B cell (primary cell): Measurements from ENCODE around the gene LRSAM1. TPM values are rescaled to one million over a fixed set of nuclear protein-coding genes. Genes with fewer than 3 reads are reported as not detected.

Experiments used
- ATAC-seq: fragments of 200-7000 bp; cut with Tn5 transposase; one replicate; pipeline ENCODE4 v1.10.0; 2021; ENCODE audit warnings: low read depth, mild to moderate bottlenecking, moderate number of reproducible peaks, moderate library complexity
- CTCF ChIA-PET: fragments of 350-600 bp; sonication (Branson Sonifier 250); formaldehyde crosslinking; loops from one replicate; lab custom pipeline; 2021; ENCODE audit warnings: antibody characterized with exemption, inconsistent platforms; lab: Charles Lee
- POLR2A ChIA-PET: fragments of 350-600 bp; sonication (Branson Sonifier 250); formaldehyde crosslinking; loops from one replicate; lab custom pipeline; 2021; ENCODE audit warnings: antibody characterized with exemption; lab: Charles Lee
- DNase-seq: peaks from one replicate; pipeline ENCODE4 v3.0.0; 2013
- H2AFZ ChIP-seq: 2 replicates; pipeline ENCODE4 v1.6.1; 2012; ENCODE audit warnings: mild to moderate bottlenecking, low read depth, low read length; ENCODE audit not compliant: insufficient read depth, poor library complexity, severe bottlenecking
- H3K27ac ChIP-seq, 2 donors: 1 replicate in 1 of 2; 2 replicates in 1 of 2; pipeline ENCODE4 v1.5.1; 2012 to 2013; ENCODE audit warnings: low read length in 2 of 2, mild to moderate bottlenecking in 2 of 2, moderate library complexity in 1 of 2
- H3K27me3 ChIP-seq, 4 experiments: fragments of 200-600 bp in 1 of 4; sonication (generic) in 1 of 4; replicated peaks in 1 of 4; 1 replicate in 2 of 4; 2 replicates in 2 of 4; pipeline versions ENCODE4 v1.6.1 to v1.7.0; 2013 to 2016; ENCODE audit warnings: low read length in 3 of 4, mild to moderate bottlenecking in 2 of 4, mixed read lengths in 1 of 4, moderate library complexity in 1 of 4; ENCODE audit not compliant: insufficient read depth in 4 of 4, control insufficient read depth in 3 of 4; ENCODE audit errors: control extremely low read depth in 1 of 4
- H3K36me3 ChIP-seq, 2 experiments: replicated peaks in 1 of 2; 1 replicate in 1 of 2; 2 replicates in 1 of 2; pipeline versions ENCODE4 v1.6.1 to v1.7.1; 2013; ENCODE audit warnings: low read length in 1 of 2; ENCODE audit not compliant: insufficient read depth in 2 of 2, control insufficient read depth in 1 of 2; ENCODE audit errors: control extremely low read depth in 1 of 2, extremely low read depth in 1 of 2
- H3K4me1 ChIP-seq, 2 donors: fragments of 200-600 bp in 1 of 2; sonication (generic) in 1 of 2; 1 replicate in 1 of 2; 2 replicates in 1 of 2; pipeline versions ENCODE4 v1.5.1 to v1.6.1; 2013 to 2017; ENCODE audit warnings: low read length in 2 of 2; ENCODE audit not compliant: control insufficient read depth in 2 of 2, insufficient read depth in 2 of 2
- H3K4me2 ChIP-seq: replicated peaks from 2 replicates; pipeline ENCODE3; 2012; ENCODE audit warnings: mild to moderate bottlenecking, low read depth, low read length; ENCODE audit not compliant: poor library complexity, severe bottlenecking
- H3K4me3 ChIP-seq, 5 experiments: fragments of 200-600 bp in 1 of 5; sonication (generic) in 1 of 5; 1 replicate in 3 of 5; 2 replicates in 2 of 5; pipeline versions ENCODE4 v1.5.1 to v1.7.0; 2011 to 2016; ENCODE audit warnings: low read length in 4 of 5, mild to moderate bottlenecking in 4 of 5, low read depth in 2 of 5, control low read depth in 1 of 5, moderate library complexity in 1 of 5; ENCODE audit not compliant: insufficient read depth in 1 of 5; ENCODE audit errors: control extremely low read depth in 1 of 5, extremely low read depth in 1 of 5
- H3K79me2 ChIP-seq: fragments of 200-600 bp; sonication (generic); one replicate; pipeline ENCODE4 v1.6.0; 2016; ENCODE audit warnings: low read length; ENCODE audit not compliant: control insufficient read depth, insufficient read depth
- H3K9ac ChIP-seq: fragments of 200-600 bp; sonication (generic); 2 replicates; pipeline ENCODE4 v1.6.1; 2017; ENCODE audit warnings: mild to moderate bottlenecking, low read length, moderate library complexity
- H3K9me3 ChIP-seq, 3 donors: one replicate each; pipeline versions ENCODE4 v1.6.1 to v1.7.1; 2013; ENCODE audit warnings: low read length in 2 of 3; ENCODE audit not compliant: control insufficient read depth in 2 of 3, insufficient read depth in 1 of 3; ENCODE audit errors: control extremely low read depth in 1 of 3
- H4K20me1 ChIP-seq: 2 replicates; pipeline ENCODE4 v1.6.0; 2012; ENCODE audit warnings: mild to moderate bottlenecking, low read length; ENCODE audit not compliant: insufficient read depth, control insufficient read depth, poor library complexity, severe bottlenecking
- H3K27ac Mint-ChIP-seq: one replicate; pipeline ENCODE4 v1.8.0; 2021; ENCODE audit warnings: mixed read lengths
- H3K27me3 Mint-ChIP-seq: one replicate; pipeline ENCODE4 v1.8.0; 2021; ENCODE audit warnings: mixed read lengths
- H3K4me1 Mint-ChIP-seq: one replicate; pipeline ENCODE4 v1.8.0; 2021; ENCODE audit warnings: mixed read lengths
- H3K4me3 Mint-ChIP-seq: one replicate; pipeline ENCODE4 v1.8.0; 2021; ENCODE audit warnings: mixed read lengths
- H3K9me3 Mint-ChIP-seq: one replicate; pipeline ENCODE4 v1.8.0; 2022; ENCODE audit warnings: mixed read lengths; ENCODE audit not compliant: insufficient read depth
- CTCF ChIP-seq: fragments of 200-600 bp; IDR thresholded peaks from one replicate; pipeline ENCODE4 v1.8.0; 2022; ENCODE audit warnings: antibody characterized with exemption, mild to moderate bottlenecking
- EZH2 ChIP-seq: IDR thresholded peaks from 2 replicates; pipeline ENCODE4 v1.6.1; 2012; ENCODE audit warnings: borderline replicate concordance, low read depth, mild to moderate bottlenecking, moderate library complexity, low read length; ENCODE audit not compliant: insufficient read depth, poor library complexity, severe bottlenecking
- WGBS: methylation state at CpG from one replicate; pipeline ENCODE4 v1.1.5; 2013; ENCODE audit warnings: missing lambda C conversion rate; ENCODE audit not compliant: insufficient coverage; 5-methylcytosine and 5-hydroxymethylcytosine counted together
- intact Hi-C: fragments of 100-400 bp; cut with micrococcal nuclease; formaldehyde crosslinking; loops from one replicate; pipeline ENCODE4 v1.10.0; 2022
- polyA plus RNA-seq: library from polyadenylated mRNA; depleted of rRNA; stranded (reverse); fragments of >200 nt; gene quantifications from 2 replicates; pipeline ENCODE4 v1.2.3, GENCODE V29; 2012
- total RNA-seq, 2 donors: library from RNA; stranded (reverse); fragments of 120-200 nt in 1 of 2; gene quantifications; 1 replicate in 1 of 2; 2 replicates in 1 of 2; pipeline versions ENCODE4 v1.2.3 to v1.2.4, GENCODE V29; 2013 to 2022

LRSAM1 gene
- total and polyA plus RNA-seq, 2 donors (not counting 1 experiment from before 2014, with no cell fraction given), result 30.6 to 39.8 TPM

- no peak overlapping the region for H2AFZ ChIP-seq
- intact Hi-C loops, result no loop called here
- WGBS, result 89% methylated on average over 8 of the region's 16 CpGs
- H3K27me3 Mint-ChIP-seq, result no peaks in the 10 kb centered on the region
- no peak overlapping the region for H3K4me3 ChIP-seq
- H4K20me1 ChIP-seq, result no peaks in the 10 kb centered on the region
- no peaks in the 10 kb centered on the region for H3K79me2 ChIP-seq
- CTCF ChIA-PET, result interaction anchor here (0.8 to 3.9 kb wide), 8 partner anchors 11 to 416 kb away, joined by 3 to 50 read pairs (median 5); no protein-coding TSS in a partner anchor
- no peaks in the 10 kb centered on the region for H3K27me3 ChIP-seq
- no peak overlapping the region for H3K27ac ChIP-seq
- TF ChIP-seq CTCF, result peak; percentile 38
- TF ChIP-seq EZH2, result no peak
- no peak overlapping the region for H3K4me2 ChIP-seq
- no peaks in the 10 kb centered on the region for H3K4me1 ChIP-seq
- ATAC-seq (no peak), DNase-seq (peak; percentile 40)
- H3K36me3 ChIP-seq, result peaks cover 0 to 3% of the 10 kb centered on the region in 2 experiments
- H3K4me1 Mint-ChIP-seq, result no peaks in the 10 kb centered on the region
- no peak overlapping the region for H3K4me3 Mint-ChIP-seq
- H3K9me3 Mint-ChIP-seq, result no peaks in the 10 kb centered on the region
- no peaks in the 10 kb centered on the region for H3K9me3 ChIP-seq
- no peak overlapping the region for H3K27ac Mint-ChIP-seq
- H3K9ac ChIP-seq, result no peak overlapping the region
- POLR2A ChIA-PET, result no interaction called here
Observed at GRCh38 chr9:127505396-127506116, 54.2 kb downstream of the LRSAM1 start.

- no peaks in the 10 kb centered on the region for H3K9me3 ChIP-seq
- ATAC-seq, result no peak
- DNase-seq, result no peak
- H3K4me3 Mint-ChIP-seq, result no peak overlapping the region
- no peak overlapping the region for H3K4me3 ChIP-seq
- no peaks in the 10 kb centered on the region for H3K4me1 Mint-ChIP-seq
- H2AFZ ChIP-seq, result no peak overlapping the region
- 91% methylated on average over 12 of the region's 12 CpGs for WGBS
- H3K9me3 Mint-ChIP-seq, result no peaks in the 10 kb centered on the region
- H4K20me1 ChIP-seq, result no peaks in the 10 kb centered on the region
- ChIA-PET POLR2A (no interaction called here), CTCF (interaction anchor here (1.4 kb wide), 1 partner anchor 228 kb away, joined by 4 read pairs; no protein-coding TSS in a partner anchor)
- no peaks in the 10 kb centered on the region for H3K27me3 Mint-ChIP-seq
- no peak overlapping the region for H3K9ac ChIP-seq
- peaks cover 0 to 3% of the 10 kb centered on the region in 2 experiments for H3K36me3 ChIP-seq
- intact Hi-C loops, result no loop called here
- no peaks in the 10 kb centered on the region for H3K27me3 ChIP-seq
- TF ChIP-seq CTCF (peak; percentile 16), EZH2 (no peak)
- no peak overlapping the region for H3K27ac Mint-ChIP-seq
- H3K27ac ChIP-seq, result no peak overlapping the region
- no peaks in the 10 kb centered on the region for H3K4me1 ChIP-seq
- H3K4me2 ChIP-seq, result no peak overlapping the region
- H3K79me2 ChIP-seq, result no peaks in the 10 kb centered on the region
Observed at GRCh38 chr9:127506117-127506813, 55.0 kb downstream of the LRSAM1 start.
